HG03025 (cell line): ENCODE measurements around the gene HOXD9.
A peak's percentile ranks its signal among the peaks of the same experiment; 100 is the strongest.

Experiments
- ATAC-seq: cut with Tn5 transposase; IDR thresholded peaks from one replicate; pipeline ENCODE4 v1.9.1; 2021; ENCODE audit warnings: mild to moderate bottlenecking, moderate library complexity; ENCODE audit not compliant: unreplicated experiment, low FRiP score

The HOXD9 gene

GRCh38 chr2:176085120-176085788 is 37.3 kb upstream of the HOXD9 start:
- ATAC-seq: no peak

GRCh38 chr2:176085861-176086771 is 36.4 kb upstream of the HOXD9 start:
- ATAC-seq: no peak

- no peak for ATAC-seq
Observed at GRCh38 chr2:176087330-176088047, 35.0 kb upstream of the HOXD9 start.

GRCh38 chr2:176088048-176088936 is 34.2 kb upstream of the HOXD9 start:
- ATAC-seq: peak; percentile 73

- no peak for ATAC-seq
Observed at GRCh38 chr2:176088937-176089842, 33.3 kb upstream of the HOXD9 start.

GRCh38 chr2:176089843-176090395 is 32.6 kb upstream of the HOXD9 start:
- no peak for ATAC-seq

GRCh38 chr2:176090862-176091261 is 31.7 kb upstream of the HOXD9 start:
- no peak for ATAC-seq

- ATAC-seq: no peak
Observed at GRCh38 chr2:176091329-176092258, 30.9 kb upstream of the HOXD9 start.

GRCh38 chr2:176092270-176093144 is 30.0 kb upstream of the HOXD9 start, which contains the start of gene HOXD13:
Gene HOXD13, plus strand, starts transcription at chr2:176092721. Its CDS starts 170 bp downstream, at chr2:176092891.
- no peak for ATAC-seq

- ATAC-seq: no peak
Observed at GRCh38 chr2:176093145-176093897, 29.2 kb upstream of the HOXD9 start.

- no peak for ATAC-seq
Observed at GRCh38 chr2:176093898-176094249, 28.6 kb upstream of the HOXD9 start.

GRCh38 chr2:176094349-176094748 is 28.2 kb upstream of the HOXD9 start:
- no peak for ATAC-seq

GRCh38 chr2:176095421-176095820 is 27.1 kb upstream of the HOXD9 start:
- no peak for ATAC-seq

- ATAC-seq: no peak
Observed at GRCh38 chr2:176096243-176096985, 26.1 kb upstream of the HOXD9 start.
